Activated naive CD4-positive, alpha-beta T cell (primary cell): ENCODE measurements around the gene PHF12.

Experiments used
- DNase-seq, 4 experiments: peaks; one replicate each; lab custom pipeline; 2025; lab: John Stamatoyannopoulos, UW

PHF12 gene

DNA sequence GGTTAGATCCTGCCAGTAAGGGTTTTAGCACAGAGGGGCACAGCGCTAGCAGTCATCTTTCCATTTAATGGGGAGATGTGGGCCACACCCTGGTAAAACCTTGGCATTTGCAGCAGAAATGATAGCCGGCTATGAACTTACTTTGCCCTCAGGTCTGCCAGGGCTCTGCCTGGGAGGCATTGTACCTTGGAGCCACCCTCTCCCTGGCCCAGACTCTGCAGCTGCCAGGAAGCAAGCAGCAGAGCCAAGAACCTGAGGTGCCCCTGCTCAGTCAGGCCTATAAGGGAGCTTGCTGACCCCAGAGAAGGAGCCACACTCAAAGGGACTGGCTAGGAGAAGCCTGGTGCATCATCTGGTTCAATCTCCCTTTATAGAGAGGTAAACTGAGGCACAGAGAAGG lies 23.7 kb upstream of the PHF12 start:
- DNase-seq = no peak

DNA sequence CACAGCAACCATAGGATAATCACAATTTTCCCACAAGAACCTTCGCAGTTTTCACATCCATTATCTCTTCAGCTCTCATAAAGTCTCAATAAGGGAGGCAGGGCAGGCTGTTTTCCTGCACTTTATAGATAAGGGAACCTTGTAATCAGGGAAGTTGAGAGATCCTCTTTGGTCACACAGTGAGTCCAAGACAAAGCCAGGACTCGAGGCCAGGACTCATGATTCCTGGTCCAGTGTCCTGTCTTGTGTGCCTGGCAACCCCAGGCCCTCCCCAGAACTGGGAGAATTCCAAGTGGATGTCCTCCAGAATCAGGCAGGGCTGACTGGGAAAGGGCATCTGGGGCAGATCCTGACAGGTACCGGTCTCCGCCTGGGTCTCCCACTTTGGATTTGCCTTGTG lies 23.1 kb upstream of the PHF12 start:
- no peak for DNase-seq

DNA sequence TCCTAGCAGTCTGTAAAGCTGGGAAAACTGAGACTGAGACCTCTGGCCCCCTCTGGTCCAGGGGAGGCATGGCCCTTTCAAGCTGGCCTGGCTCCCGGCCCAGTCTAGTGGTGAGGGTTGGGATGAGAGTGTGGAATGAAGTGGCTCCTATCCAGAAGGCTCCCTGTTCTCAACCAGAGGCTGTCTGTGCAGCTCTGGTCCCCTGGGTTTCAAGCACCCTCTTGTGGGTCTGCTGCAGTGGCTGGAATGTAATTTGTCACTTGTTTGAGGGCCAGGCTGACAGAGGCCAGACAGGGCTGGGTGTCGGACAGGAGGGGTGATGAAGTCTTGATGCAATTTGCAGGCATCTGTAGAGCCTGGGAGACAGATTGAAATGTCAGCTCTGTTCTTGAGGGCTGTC lies 22.1 kb upstream of the PHF12 start:
- DNase-seq = no peak

DNA sequence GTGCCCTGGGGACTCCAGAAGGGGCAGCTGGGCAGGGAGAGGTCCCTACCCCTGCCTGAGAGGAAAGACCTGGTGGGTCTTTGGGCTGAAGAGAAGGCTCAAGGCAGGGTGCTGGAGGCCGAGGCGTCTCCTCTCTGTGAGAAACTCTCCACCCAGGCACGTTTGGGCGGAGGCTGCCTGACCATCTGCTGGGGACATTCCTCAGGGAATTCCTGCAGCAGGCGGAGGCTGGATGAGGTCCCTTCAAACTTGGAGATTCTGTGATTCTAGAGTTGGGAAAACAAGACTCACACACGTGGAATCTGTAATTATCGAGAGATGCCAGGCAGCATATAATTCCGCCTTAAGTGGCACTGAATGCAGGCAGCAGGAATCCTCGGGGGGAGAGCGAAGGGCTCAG lies 21.1 kb upstream of the PHF12 start:
- DNase-seq = no peak

DNA sequence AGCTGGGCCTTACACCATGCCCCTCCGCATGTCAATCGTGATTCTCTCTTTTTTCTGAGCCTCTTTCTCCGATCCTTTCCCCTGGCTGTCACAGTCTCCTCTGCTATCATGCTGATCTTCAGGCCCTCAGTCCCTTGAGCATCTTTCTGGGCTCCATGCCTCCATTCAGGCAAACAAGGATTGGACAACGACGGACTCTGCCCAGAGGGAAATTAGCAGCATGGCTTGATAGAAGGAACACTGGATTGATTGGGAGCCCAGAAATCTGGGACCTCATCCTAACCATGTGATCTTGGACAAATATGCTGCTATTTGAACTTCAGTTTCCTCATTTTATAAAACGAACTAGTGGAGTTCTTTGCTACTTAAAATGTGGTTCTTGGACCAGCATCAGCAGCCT lies 19.6 kb upstream of the PHF12 start:
- DNase-seq = no peak

DNA sequence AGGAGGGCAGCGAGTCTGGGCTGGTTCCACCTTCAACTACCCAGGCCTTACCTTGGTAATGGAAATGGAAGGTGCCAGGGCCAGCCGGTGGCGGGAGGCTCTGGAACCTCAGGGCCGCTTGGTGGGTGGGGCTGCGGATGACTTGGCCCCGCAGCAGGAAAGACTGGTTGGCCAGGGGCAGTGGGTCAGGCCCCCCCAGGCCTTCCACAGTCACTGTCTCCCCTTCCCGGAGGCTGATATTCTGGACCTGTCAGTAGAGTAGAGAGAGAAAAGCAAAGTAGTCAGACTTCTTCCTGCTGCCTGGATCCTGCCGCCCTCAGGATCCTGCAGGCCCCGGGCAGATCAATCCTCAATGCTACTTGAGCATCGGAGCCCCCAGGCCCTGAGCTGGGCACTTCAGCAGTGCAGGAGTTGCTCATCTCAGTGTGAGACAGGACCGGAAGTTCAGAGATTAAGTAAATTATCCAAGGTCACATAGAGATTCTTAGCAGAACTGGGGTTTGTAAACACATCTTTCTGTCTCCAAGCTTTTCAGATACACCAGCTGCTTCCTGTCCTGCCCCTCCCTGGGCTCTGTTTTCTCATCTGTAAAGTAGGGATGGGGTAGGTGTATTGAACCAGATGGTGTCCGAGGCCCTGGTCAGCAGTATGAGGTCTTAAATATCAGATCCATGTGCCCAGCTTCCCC lies 18.5 kb upstream of the PHF12 start:
- no peak for DNase-seq

DNA sequence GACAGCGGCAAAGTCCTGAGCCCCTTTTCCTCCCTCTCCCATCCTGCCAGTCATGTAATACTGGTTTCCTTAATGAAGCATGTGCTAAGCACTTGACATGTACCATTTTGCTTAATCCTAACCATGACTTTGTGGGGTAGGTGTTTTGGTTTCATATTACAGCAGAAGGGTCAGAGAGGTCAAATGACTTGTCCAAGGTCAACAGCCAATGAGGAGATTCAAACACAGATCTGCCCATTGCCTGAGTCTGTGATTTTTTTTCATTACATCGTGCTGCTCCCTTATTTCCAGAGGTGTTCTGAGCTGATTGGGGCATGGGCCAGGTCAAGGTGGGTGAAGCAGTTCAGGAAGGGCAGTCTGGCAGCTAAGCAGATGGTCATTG lies 17.6 kb upstream of the PHF12 start:
- DNase-seq = no peak

DNA sequence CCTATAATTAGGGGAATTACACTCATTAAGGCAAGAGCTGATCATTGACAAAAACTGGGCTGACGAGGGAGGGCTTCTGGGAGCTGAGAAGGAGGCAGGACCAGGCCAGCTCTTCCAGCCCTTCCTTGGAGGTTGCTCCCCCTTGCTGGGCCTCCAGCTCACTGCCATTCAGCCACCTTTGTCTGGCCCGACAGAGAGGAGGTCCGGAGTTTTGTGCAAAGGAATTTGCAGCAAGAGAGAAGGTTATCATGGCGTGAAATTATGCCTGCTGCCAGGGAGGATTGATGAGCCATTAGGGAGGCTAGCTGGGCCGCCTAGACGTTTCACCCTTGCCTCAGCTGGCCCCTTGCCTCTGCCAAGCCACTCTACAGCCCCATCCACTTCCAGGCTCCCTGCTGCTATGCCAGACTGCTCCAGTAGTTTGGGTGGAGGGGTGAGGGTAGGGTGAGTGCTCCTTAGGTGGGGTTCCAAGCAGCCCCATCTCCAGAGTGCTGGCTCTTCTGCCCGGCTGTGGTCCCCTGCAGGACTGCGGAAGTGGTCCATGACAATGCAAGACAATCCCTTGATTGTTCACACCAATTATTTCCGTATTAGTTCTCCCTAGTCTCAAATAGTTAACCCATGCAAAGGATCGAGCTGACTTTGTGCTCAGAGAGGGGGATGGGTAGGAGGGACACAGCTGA lies 17.1 kb upstream of the PHF12 start:
- no peak for DNase-seq

DNA sequence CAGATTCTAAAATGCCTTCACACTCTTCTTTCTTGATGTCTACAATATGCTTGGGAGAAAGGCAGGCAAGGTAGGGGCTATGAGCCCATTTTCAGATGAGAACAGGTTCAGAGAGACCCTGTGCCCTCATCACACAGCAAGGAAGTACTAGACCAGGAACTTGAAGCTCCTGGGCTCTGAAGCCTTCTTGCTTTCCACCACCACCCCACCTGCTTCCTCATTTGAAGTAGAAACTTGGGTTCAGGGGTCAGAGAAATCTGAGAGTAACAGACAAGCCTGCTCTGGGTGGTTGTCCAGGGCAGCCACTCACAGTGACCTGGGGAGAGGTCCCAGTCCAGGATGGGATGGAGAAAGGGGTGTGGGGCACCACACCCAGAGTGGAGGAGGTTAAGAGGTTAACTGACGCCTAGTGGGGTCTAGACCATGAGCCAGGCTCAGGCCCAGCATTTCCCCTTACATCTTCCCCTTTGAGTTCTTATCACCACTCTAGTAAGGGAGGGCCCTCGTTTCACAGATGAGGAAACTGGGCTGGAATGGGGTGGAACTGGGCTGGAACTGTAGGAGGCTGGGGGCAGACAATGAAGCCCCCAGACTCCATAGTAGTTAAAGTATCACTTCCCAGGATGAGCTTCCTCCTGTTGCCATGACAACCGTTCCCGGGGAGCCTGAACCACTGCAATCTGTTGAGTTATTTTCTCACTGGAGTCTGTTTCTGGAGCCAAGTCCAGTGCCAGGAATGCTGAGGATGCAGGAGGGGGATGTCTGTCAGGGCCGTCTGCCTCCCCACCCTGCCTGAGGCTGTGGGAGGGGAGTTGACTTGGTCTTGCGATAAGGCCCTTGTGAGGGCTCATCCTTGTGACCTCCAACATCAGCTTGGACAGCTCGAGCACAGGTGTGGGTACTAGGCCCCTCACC lies 16.2 kb upstream of the PHF12 start:
- no peak for DNase-seq

DNA sequence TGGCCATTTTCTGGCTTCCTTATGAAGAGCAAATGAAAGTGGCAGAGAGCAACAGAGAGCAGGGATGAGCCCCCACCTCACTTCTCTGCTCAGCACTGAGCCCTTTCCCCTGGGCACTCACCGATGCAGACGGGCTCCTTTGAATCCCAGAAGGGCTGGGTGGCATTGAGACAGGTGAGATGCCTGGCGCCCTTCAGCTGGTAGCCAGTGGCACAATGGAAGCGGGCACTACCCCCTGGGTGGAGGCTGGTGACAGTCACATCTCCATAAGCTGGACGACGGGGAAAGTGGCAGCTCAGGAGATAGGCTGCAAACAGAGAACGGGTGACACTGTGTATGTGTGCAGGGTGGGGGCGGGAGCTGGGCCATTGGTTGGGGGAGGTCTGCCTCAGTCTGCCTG lies 12.5 kb upstream of the PHF12 start:
- DNase-seq = no peak

DNA sequence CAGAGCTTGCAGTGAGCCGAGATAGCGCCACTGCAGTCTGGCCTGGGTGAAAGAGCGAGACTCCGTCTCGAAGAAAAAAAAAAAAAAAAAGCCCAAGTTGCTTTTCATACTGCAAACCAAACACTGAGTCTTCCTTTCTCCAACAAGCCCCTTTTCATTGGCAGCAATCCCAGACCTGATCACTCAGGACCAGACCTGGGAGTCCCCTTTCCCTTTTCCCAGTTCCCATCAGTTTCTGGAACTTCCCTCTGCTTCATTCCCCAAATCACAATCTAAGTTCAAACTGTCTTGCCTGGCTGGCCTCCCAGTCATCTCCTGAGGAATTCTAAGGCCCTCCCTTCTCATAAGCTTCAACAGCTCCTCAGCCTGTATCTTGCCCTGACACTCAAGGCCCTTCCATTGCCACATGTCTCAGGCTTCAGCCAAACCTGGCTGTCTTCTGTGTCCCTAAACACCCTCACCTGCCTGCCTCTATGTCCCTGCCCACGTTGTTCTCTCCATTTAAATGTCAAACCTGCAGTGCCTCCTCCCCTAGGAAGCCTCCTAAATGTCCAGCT lies 11.8 kb upstream of the PHF12 start:
- no peak for DNase-seq

DNA sequence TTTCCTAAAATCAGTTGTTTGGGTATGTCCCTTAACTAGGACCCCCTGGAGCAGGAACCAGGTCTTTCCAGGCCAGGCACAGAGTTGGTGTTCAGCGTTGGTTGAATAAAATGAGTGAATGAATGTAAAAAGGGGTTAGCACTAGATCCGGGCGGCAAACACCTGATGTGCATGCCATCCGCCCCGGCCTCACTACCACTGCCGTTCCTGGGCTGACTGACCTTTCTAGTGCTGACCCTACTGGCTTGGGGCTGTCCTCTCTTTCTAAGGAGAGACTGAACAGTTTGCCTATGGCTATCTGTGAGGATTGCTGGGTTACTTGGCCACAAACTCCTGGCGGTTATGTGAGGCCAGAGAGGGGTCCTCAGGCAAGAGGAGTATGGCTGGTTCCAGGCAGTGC lies 10.1 kb upstream of the PHF12 start:
- DNase-seq = no peak

DNA sequence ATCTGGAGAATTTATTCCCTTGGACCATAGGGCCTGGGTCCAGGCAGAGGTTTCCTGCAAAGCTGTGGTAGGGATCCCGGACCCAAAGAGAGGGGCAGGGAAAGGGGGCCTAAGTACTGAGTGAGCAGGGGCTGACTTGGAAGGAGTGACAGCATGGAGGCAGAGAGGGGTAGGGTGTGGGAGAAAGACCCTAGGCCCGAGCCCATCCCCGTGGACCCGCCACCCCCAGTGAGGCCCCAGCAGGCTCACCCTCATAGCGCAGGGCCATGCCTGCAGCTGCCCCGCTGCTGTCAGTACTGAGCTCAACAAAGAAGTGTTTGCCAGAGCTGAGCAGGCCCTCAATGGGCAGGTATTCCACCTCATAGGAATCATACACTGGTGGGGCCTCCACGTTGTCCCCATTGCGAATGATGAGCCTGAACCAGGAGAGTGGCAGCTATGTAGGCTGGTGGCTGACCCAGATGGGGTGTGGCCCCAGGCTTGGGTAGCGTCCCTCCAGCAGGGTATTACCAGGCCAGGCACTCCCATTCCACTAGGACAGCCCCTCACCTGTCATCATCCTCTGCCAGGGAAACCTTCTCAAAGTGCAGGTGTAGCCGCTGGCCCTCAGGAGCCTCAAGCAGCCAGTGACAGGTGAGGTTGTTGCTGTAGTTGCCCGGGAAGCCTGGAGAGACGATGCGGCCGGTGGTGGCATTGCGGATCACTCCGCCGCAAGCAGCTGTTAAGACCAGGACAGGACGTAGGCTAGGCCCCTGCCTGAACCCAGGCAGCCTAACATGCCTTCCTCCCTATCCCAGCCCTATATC lies 9.1 kb upstream of the PHF12 start:
- DNase-seq = no peak

DNA sequence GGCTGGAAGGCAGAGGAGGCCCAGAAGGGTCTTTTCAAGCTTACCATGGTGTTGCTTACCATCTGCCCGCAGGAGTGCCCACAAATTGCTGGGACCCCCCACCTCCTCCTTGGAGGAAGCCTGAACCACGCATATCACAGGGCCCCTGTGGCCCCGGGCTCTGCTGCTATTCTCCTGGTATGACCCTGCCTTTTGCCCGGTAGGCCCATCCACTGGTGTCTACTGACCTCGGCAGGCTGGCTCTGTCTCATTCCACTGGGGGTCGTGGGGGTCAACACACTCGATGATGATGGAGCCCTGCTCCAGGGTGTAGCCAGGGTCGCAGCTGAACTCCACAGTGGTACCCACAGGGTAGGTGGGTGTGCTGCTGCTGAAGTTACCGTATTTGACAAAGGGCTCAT lies 8.2 kb upstream of the PHF12 start:
- no peak for DNase-seq

DNA sequence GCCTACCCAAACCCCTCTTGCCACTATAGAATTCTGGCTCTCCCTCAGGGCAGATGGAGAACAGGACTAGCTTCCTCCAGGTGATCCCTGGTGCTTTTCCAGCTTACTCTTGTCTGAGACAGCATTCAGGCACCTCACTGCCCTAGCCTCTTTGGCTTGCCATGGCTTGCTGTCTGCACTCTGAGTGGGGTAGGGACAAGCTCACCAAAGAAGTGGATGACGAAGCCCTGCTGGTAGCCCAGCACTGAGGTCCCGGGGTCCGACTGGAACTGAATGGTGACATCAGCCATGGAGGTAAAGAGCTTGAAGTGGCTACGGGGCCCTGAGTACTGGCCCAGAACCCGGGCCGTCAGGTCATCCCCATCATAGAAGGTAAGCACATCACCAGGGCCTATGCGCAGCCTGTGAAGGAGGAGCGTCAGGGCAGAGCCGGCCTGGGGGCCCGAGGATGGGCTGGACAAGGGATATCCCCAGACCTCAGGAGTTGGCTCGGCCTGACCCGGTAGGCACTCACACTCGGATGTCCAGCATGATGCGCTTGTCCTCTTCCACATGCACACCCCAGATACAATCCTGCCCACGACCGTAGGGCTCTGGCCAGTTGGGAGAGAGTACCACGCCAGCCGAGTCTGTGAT lies 7.6 kb upstream of the PHF12 start:
- no peak for DNase-seq

DNA sequence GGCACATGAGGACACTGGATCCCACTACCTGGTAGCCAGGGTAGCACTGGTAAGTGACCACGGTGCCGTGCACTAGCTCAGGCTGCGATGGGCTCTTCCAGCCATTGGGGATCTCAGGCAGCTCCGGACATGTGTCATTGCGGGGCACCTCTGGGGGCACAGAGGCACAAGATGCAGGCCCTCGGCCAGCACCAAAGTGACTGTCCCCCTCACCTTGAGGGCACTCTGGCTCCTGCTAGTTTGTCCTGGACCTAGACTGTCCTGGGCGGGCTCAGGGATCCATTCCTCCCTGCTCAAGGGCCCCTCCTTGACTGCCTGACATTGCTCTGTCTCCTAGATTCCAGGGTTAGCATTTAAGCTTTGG lies 6.7 kb upstream of the PHF12 start:
- DNase-seq = no peak

DNA sequence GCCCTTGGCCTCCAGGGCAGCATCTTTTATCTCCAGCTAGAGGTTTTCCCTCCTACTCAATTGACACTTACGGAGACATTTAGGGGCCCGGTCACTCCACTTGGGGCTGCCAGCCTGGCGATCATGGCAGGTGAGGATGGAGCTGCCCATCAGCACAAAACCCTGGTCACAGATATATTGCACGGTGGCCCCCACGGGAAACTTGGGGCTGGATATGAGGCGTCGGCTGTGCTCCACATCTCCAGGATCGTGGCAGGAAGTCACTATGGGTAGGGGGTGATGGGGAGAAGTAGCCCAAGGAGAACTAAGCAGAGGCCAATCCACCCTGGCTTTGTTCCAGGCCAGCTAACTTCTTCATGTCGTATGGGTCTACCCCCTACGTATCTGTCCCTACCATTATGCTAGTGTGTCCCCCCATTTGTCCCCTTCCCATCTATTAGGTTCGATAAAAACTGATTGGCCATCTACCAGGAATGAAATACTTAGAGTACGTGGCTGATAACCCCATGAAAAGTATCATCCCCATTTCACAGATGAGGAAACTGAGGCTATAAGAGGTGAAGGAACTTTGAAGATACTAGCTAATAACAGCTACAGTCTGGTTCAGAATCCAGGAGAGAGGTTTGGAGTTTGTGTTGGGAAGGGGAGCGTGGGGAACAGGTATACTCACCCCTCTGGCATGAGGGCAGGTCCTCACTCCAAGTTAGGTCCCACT lies 6.1 kb upstream of the PHF12 start:
- DNase-seq = no peak

DNA sequence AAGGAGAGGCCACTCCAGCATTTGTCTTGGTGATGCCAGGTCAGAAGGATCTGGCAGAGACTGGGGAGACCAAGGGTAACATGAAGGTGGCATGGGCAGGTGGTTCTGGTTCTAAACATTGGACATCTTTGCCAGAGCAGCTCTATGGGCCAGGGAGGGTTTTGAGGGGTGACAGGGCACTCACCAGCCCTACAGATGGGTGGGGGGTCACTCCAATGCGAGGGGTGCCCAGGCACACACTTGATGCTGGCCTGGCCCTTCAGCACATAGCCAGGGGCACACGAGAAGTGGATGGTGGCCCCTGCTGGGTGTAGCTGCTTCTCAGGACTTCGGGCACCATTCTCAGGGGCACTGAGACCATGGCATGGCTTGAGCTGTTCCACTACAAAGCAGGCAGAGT lies 5.5 kb upstream of the PHF12 start:
- no peak for DNase-seq

DNA sequence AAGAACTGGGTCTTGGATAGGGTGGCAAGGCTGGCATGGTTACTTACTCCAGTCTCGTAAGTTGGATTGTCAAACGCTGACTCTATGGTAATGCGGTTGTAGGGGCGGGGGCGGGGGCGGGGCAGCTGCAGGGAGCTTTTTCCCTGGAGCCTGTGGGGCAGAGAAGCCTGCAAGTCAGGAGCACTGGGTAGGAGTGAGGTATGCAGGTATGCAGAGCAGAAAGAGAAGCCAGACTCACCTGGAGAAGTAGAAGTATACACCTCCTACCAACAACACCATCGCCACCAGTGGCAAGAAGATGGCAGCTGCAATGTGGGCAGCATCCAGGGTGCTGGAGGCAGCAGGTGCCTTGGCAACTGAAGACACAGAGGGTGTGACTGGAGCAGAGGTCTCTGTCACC lies 4.8 kb upstream of the PHF12 start:
- DNase-seq = no peak

DNA sequence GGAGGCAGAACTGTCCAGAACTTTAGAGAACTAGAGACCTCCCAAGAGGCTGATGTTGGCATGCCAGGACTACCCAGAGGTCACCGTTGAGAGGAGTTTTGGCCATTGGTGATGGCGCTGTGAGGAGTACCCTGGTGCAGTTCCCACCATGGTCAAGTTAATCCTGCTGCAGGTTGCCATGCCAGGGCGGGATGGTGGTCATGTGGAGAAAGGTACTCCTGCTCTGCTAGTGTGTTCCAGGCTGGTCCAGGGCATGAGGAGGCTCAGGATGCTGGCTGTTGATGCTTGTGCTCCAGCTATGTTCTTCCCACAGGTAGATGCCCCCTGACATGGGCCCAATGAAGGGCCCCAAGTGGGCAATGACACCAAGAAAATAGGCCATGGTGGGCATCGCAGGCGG lies 4.1 kb upstream of the PHF12 start:
- no peak for DNase-seq

DNA sequence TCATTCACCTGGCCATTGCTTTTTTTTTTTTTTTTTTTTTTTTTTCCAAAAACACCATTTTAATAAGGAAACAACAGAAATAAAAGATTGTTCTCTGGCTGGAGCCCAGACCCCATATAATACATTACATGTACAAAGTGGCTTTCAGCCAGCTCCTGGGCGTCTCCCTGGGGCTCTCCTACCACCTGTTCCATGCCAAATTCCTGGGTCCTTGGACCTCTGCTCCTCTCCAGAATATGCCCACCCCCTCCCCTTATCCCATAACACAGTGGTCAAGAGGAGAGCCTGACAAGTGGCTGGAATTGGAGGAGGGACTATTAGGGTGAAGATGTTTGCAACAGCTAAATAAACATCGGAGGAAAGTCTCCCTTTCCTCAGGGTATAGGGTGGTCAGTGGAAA lies 3.6 kb upstream of the PHF12 start:
- no peak for DNase-seq
